ENCODE results near the gene PHF21A. TPM values are rescaled to one million over a fixed set of nuclear protein-coding genes. Genes with fewer than 3 reads are reported as not detected.

The PHF21A gene
- total and polyA plus RNA-seq, 2 of the 13 experiments (the other 11 are each of a cell fraction or from before 2014, with no cell fraction given): 4.1 to 34.6 TPM

DNA sequence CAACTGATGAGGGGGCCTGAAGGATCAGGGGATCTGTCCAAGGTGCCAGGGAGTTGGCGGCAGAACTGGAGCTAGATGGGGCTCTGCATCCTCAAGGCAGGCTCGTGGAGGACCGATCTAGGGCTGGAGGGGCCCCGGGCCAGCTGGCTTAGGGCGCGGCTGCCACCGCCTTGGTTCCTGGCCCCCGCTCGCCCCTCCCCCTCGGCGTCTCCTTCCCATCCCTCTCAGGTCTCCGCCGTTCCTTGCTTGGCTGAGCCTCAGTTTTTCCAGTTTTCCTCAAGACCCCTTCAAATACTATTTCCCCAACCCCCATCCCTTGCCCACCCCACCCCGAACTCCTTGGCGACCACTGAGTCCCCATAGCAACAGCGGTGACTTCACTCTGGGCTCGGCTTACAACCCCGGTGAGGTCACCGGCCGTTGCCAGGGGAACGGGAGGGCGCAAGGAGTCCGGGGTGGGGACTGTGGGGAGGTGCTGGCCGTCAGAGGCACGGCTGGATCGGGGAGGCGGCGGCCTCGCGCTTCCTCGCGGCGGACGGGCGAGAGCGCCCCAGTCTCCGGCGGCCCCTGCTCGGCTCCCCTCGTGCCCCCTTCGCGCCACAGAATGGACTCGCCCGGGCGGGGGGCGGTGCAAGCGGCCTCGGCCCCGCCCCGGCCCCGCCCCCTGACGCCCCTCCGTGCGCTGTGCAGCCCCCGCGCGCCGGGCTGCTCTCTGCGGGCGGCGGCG, 221.6 kb downstream of the PHF21A start (continued):
- TF ChIP-seq, protein P1, sequence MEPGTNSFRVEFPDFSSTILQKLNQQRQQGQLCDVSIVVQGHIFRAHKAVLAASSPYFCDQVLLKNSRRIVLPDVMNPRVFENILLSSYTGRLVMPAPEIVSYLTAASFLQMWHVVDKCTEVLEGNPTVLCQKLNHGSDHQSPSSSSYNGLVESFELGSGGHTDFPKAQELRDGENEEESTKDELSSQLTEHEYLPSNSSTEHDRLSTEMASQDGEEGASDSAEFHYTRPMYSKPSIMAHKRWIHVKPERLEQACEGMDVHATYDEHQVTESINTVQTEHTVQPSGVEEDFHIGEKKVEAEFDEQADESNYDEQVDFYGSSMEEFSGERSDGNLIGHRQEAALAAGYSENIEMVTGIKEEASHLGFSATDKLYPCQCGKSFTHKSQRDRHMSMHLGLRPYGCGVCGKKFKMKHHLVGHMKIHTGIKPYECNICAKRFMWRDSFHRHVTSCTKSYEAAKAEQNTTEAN (CRISPR knock-in tag; conservative IDR thresholded peaks at IDR 0.05): no peak
- TF ChIP-seq ZNF205 (CRISPR knock-in tag; IDR thresholded peaks at IDR 0.05): no peak
- TF ChIP-seq RXRA (CRISPR knock-in tag; IDR thresholded peaks at IDR 0.05): peak; percentile 19; the same call in 1 of the 2 replicates
- no peak for TF ChIP-seq MBNL3 (CRISPR knock-in tag; conservative IDR thresholded peaks at IDR 0.05)
- no peak for TF ChIP-seq ZBTB1 (CRISPR knock-in tag; IDR thresholded peaks at IDR 0.05; ENCODE audit: borderline replicate concordance)
- TF ChIP-seq, protein P2, sequence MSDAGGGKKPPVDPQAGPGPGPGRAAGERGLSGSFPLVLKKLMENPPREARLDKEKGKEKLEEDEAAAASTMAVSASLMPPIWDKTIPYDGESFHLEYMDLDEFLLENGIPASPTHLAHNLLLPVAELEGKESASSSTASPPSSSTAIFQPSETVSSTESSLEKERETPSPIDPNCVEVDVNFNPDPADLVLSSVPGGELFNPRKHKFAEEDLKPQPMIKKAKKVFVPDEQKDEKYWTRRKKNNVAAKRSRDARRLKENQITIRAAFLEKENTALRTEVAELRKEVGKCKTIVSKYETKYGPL (CRISPR knock-in tag; IDR thresholded peaks at IDR 0.05): no peak
- TF ChIP-seq ZNF646 (CRISPR knock-in tag; IDR thresholded peaks at IDR 0.05): no peak
- peak; percentile 64; the same call in 1 of the 2 replicates for TF ChIP-seq ZFP91 (CRISPR knock-in tag; IDR thresholded peaks at IDR 0.05; ENCODE audit: borderline replicate concordance)
- TF ChIP-seq NCOR1 (IDR thresholded peaks at IDR 0.05; ENCODE audit: borderline replicate concordance, low read length): no peak
- TF ChIP-seq, protein P3, sequence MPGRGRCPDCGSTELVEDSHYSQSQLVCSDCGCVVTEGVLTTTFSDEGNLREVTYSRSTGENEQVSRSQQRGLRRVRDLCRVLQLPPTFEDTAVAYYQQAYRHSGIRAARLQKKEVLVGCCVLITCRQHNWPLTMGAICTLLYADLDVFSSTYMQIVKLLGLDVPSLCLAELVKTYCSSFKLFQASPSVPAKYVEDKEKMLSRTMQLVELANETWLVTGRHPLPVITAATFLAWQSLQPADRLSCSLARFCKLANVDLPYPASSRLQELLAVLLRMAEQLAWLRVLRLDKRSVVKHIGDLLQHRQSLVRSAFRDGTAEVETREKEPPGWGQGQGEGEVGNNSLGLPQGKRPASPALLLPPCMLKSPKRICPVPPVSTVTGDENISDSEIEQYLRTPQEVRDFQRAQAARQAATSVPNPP (CRISPR knock-in tag; IDR thresholded peaks at IDR 0.05): no peak
- no peak for TF ChIP-seq ZNF281 (CRISPR knock-in tag; IDR thresholded peaks at IDR 0.05; ENCODE audit: borderline replicate concordance)
- TF ChIP-seq SMARCE1 (IDR thresholded peaks at IDR 0.05; ENCODE audit: borderline replicate concordance): no peak
